GDM1 (cell line): ENCODE data around the gene ALOXE3.

Source experiments
- DNase-seq: peaks from one replicate; lab custom pipeline; 2025; lab: John Stamatoyannopoulos, UW

ALOXE3 gene

DNA sequence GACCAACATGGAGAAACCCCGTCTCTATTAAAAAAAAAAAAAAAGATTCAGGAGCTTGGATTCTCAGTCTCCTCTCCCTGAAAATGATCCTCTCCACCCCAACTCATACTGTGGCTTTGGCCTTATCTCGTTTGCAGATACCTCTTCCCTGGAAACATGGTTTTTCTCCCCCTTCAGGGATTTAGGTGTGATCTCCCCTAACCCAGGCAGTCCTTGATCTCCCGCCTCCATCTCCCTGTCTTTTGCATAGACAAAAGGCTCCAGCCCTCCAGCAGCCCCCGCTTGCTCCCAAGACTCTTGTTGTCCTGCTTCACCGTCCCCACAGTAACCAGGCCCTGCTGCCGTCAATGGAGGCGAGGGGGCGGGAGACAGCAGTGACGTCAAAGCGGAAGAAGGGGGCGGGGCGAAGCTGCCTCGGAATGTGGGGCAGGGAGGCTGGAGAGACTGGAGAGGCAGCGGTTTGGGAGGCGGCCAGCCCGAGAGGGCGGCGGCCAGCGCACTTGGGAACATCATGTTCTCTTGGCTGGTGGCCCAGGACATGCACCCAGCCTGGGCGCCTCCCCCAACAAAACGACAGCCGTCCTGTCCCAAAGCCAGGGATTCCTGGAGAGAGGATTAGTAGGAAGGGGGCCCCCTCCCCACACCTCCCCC lies 35.8 kb upstream of the ALOXE3 start:
- DNase-seq: peak; percentile 64

DNA sequence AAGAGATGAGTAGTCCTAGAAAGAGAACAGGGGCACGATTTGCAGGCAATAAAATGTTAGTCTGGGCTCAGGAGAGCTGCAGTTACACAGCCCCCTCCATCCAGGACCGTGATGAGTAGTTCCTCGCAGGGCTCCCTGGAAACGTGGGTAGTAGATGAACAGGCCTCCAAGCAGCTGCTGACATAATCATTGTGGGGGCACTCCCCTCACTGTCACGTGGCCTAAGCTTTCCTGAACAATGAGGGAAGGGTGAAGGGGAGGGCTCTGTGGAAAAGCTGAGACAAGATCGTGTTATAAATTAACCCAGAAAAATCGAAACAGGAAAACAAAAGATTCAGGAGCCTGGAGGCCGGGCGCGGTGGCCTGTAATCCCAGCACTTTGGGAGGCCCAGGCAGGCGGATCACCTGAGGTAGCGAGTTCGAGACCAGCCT lies 35.2 kb upstream of the ALOXE3 start:
- DNase-seq: no peak

DNA sequence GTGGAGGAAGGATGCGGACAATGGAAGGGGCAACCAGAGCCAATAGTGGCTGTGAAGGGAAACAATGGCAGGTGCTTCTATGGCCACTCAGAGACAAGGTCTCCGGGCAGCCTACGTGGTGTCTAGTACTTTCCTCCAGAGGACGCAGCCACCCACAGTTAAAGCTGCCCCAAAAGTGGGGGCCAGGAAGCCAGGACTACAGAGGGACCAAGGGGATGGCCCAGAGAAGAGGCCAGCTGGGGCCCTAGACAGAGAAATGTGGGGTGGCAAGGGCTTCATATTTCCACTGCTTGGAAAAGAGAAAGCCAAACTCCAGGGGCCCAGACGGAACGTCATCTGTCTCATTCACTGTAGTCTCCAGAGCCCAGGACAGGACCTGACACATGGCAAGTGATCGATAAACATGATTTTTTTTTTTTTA lies 34.7 kb upstream of the ALOXE3 start:
- DNase-seq: no peak

DNA sequence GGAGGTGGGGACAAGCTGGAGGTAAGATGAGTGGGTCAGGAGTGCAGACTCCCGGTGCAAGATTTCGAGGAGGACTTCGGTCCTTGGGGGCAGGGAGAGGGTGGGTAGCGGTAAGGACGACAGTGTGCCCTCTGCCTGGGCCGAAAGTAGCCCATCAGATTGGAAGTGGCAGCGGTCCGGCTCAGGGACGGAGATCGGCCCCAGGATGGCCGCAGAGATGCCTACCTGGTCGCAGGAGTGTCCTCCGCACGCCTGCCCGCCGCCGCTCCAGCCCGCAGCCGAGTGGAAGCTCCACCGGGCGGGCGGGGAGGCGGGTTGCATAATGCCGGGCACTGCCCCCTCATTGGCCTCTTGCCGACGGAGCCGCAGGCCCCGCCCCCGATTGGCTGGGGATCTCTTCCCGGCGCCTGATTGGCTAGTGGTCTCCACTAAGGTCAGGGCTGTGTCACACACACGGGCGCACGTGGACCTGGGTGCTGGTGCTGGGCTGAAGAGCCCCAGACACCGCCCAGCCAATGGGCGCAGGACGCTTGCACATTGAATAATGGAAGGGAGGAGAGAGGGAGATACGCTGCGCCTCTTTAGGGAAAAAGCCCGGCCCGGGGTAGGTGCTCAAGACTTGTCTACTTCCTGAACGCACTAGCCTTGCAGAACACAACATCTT lies 33.9 kb upstream of the ALOXE3 start, which contains the start of gene PER1:
TSS of gene PER1 (minus strand) at position 293 of the 664 bp plus-strand sequence. CDS start 1,698 bp downstream, outside the sequence.
- peak; percentile 87 for DNase-seq

DNA sequence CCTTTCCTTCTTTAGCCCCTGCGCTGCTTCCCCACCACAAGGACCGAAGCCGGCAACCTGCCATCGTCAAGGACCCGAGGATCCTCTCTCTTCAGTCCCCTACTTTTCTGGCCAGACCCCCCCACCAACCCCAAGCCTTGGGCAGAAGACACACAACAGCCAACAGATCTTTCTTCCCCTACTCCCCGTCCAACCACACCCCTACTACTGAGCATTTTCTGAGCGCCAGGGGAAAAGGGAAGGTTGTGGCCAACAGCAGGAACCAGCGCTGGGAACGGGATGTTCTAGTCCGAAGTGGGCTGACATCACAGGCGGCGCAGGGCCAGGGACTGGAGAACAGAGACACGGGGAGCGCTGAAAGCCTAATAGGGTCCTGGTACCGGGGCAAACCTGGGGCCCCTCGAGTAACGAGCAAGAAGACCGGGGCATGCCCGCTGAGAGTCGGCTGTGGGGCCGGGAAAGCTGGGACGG lies 33.4 kb upstream of the ALOXE3 start:
- no peak for DNase-seq

DNA sequence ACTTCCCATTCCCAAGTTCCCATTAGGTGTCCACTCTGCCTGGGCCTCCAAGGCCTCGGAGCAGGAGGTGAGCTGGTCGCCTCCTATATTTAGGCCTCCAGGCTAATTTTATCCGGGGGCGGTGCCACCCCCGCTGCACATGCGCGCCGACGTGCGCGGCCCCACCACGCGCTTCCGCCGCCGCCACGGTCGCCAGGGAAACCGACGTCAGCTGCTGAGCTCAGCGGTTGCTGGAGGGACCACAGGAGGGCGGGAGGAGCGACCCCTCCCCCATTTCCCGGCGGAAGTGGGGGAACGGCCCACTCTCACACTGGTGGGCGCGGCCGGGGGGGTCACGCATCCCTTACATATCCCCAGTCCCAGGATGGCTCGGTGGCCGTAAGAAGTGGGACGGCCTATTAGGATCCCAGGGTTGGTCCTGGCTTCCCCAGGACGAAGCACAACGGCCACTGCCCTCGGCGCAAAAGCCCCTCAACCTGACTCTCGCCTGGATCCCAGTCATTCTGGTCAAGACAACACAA lies 32.9 kb upstream of the ALOXE3 start:
- DNase-seq: peak; percentile 79

DNA sequence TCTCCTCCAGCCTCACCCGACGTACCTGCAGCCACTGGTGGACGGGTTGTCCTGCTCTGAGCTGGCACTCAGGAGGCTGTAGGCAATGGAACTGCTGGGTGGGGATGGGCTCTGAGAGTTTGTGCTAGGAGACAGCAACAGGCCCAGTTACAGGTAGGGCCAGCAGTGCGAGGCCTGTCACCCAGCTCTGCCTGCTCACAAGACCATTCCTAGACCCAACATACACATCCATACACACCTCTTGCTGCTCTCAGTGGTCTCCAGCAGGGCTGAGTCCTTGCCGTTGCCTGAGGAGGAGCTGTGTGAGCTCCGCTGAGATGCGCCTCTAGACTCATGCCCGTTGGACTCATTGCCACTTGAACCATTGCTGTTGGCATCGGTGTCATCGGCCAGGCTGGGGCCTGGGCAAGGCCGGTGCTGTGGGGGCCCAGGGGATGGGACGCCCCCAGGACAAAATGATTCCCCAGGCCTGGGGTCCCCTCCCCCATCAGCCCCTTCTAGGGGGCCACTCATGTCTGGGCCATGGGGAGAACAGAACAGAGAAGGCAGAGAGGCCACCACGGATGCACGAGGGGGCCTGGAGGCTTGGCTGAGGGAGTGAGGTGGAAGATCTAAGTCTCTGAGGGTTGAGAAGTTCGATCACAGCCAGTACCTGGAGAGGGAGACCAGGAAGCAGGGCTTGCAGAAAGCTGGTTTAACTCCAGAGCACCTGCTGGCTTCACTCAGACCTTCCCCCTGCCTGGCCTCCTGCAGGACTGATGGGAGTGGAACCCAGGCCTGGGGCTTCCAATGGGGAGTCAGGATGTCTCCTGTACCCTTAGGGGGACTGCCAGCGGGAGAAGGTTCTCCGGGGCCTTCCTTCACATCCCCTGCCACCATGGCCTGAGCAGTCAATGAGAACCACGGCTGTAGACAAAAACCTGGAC lies 32.1 kb upstream of the ALOXE3 start:
- DNase-seq: no peak

DNA sequence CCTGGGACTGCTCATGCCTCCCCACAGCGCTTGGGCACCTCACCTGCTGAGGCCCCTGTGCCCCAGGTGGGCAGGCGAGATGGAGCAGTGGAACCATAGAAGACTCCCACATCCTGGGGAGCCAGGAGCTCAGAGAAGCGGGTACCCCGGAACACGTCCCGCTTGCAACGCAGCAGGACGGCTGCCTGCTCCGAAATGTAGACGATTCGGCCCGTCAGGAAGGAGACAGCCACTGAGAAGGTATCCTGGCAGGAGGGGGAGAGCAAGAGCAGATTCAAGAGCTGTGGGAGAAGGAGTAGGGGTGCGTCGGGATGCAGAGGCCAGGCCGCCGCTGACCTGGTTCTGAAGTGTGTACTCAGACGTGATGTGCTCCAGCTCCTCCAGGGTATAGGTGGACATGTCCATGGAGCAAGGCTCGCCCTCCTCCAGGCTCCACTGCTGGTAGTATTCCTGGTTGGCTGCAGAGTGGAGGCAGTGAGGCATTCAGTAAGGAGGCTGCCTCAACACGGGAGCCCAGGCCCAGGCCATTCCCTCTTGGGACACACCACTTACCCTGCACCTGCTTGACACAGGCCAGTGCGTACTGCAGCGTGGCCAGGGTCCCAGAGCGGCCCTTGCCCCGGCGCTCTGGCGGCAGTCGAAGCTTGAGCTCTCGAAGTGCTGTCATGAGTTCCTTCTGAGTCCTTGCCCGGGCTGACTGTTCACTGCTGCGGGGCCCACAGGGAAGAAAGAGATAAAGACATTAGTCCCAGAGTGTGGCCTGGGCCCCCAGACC lies 31.3 kb upstream of the ALOXE3 start:
- no peak for DNase-seq

DNA sequence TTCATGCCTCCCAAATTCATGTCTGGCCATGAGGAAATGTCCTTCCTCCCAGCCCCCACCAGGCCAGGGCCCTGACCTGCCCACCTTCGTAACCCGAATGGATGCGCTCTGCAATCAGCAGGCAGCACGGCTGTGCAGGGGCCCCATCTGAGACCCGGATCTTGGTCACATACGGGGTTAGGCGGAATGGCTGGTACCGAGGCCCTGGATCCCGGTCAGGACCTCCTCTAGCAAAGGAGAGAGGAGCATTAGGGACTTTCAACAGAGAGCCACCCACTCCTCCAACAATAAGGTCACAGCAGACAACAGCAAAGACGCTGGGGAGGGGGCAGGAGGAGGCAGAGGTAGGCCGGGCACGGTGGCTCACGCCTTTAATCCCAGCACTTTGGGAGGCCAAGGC lies 30.2 kb upstream of the ALOXE3 start:
- no peak for DNase-seq

DNA sequence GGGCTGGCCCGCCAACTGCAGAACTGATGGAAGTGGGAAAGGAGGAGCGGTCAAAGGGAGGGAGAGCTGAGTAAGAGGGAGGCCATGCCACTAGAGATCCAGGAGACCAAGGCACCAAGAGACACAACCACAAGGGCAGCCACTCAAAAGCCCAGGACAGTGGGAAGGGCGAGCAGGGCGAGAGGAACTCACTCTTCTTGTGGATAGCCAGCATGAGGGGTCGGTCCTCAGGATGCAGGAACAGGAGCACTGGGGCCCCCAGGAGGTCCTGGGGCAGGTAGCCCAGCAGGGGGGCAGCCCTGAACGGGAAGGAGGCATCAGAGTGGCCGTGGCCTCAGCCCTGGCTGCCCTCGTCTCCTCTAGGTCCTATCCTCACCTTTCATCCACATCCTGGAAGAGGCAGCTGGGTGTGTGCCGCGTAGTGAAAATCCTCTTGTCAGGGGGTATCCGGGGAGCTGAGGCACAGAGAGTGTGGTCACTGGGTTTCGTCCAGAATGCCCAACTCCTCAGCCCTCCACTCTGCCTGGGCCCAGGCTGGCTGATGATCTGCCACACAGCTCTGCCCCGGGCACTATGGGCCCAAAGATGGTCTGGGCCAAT lies 29.6 kb upstream of the ALOXE3 start:
- DNase-seq: no peak

DNA sequence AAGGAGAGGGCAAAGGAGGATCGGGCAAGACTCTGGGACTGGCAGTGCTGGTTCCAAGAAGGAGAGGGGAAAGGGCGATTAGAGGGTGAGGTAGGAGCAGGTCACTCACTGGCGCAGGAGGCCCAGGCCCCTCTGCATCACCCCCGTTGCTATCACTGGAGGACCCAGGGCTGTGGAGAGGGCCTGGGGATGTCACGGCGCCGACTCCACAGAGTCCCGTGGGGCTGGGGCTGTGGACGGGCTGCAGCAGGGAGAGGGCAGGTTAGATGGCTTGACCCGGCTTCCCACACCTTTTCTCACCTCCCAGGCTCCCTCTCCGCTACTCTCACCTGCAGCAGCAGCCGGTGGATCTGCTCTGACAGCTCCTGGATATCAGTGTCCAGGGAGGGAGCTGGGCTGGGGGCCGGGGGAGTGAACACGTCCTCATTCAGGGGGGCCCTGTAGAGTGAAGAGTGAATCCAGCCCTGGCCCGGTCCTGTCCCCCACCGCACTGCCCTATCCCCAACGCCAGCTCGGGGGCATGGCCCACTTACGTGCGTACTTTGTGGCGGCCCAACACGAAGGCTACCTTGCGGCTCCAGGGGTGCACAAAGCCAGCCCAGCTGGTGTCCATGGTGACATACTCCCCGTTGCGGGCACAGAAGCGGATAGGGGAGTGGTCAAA lies 29.0 kb upstream of the ALOXE3 start:
- no peak for DNase-seq

DNA sequence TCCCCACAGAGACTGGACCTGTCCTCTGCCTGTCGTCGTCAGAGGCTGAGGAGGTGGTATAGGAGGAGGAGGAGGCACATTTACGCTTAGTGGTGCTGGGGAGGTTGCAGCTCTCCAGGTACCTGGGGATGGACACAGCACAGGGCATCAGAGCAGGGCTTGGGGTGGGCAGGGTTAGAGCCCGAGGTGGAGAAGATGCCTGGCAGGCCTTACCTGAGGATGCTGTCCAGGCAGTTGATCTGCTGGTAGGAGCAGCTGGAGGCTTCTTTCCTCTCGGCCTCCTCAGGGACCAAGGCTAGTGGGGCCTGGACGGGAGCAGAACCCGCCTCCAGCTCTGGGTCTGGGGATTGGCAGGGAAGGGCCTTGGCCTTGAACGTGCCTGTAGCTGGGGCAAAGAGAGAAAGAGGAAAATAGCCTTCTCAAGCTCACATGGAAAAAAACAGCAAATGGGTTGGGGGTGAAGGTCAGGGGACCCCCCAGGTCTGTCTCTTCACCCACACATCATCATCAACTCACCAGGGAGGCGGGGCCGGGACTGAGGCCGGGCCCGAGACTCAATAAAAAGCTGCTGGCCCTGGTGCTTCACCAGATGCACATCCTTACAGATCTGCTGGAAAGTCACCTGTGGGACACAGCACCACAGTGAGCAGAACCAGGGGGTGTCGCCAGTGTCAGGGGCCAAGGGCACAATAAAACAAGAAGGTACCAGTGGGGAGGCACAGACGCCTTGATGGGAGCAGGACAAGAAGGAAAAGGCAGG lies 28.2 kb upstream of the ALOXE3 start:
- DNase-seq: no peak

DNA sequence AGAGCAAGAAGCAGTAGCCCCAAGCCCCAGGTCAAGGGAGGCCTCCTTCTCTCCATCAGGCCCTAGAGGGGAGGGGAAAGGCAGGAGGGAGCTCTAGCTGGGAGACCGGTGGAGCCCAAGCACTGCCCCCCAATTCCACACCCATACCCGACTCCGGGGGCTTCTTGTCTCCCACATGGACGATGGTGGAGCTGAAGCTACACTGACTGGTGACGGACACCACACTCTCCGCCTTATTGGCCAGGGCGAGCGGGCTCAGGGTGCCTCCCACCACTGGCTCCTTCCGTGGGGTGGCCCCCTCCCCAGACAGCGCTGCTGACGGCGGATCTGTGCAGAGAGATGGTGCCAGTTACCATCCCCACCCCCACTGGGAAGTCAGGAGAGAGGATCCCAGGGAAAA lies 27.5 kb upstream of the ALOXE3 start:
- DNase-seq: no peak

DNA sequence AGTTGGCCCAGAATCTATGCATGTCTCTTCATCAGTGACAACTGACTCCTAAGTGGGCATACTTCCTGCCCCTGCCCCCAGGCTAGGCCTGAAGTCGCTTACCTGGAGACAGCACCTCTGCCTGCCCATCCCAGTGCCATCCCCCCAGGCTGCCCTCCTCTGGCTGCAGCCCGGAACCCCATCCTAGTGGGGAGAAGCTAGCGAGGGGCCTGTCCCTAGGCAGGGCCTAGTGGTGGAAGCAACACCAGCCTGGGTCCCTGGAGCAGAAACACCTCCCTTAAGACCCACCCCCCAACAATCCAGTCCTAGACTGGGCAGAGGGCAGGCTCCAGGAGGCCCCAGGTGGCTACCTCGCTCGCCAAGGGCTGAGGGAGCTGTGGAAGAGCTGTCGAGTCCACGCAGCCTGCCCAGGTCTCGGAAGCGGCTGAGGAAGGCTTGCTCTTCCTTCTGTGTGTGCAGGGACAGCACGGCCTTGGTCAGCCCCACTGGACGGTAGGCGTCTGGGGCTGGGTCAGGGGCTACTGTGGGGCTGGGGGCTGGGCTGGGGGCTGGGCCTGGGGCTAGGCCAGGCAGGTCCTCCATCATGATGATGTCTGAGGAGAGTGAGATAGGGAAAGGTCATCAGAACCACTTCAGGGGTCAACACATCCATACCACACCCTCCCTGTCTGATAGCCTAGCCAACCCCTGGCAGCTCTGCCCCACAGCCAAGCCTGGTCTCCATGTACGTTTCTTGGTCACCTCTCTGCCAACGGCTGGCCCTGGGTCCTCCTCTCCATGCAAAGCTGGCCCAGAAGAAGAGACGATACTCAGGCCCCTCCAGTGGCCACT lies 26.3 kb upstream of the ALOXE3 start:
- DNase-seq: no peak

DNA sequence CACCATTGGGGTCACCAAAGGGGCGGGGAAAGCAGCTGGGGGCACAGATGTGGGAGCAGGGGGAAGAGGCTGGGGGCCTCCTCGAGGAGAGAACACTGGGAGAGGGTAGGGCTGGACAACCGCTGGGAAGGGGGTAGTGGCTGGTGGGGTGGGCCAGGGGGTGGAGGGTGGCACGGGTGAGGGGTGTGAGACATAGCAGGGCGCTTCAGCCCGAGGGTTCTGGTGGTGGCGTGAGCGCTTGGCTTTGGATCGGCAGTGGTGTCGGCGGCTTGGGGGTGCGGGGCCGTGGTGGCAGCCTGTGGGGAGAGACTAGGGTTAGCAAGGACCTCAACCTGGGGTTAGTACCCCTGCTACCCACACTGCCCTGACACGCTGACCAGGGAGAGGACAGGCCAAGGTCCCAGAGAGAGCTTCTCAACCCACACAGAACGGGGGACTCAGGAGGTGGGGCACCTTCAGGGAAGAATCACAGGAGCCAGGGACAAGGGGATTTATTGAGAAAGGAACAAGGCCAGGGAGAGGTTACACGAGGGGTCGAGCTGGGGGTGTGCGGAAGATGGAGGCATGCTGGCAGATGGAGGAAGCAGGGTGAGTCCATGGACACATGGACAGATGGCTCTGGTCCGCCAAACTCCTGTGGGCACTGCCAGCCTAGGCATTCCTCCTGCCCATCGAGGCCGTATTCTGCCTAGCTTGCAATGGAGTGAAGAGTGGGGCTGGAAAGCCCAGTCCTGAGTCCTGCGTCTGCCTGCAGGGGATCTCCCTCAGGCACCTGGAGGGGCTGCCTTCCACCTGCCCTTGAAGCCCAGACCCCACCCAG lies 25.5 kb upstream of the ALOXE3 start:
- DNase-seq: no peak

DNA sequence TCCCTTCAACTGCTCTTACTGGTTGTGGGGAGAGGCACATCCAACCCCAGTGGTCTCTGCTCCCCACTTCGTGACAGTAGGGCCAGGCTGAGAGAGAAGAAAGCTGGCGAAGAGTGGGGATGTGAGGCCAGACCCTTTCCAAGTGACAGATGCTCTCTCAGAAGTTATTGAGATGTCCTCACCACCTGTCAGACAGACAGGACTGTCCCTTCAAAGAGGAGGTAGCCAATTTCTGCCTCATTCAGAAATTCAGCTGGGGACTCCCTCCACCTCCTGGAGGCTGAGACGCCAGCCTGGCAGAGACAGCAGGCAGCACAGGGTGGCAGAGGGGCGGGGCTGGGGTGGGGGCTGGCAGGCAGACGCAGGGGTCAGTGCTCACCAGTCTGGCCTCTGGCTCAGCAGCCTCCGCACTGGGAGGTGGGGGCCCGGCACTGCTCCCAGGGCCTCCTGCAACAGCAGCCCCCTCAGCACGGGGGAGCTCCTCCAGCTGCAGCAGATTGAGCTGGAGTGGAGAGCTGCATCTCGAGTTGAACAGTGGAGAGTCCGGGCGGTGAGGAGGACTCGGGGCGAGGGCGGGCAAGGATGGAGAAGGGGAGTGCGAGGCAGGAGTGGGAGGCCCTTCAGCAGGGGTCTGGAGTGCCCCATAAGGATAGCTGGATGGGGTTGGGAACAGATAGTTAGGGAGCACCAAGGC lies 24.7 kb upstream of the ALOXE3 start:
- no peak for DNase-seq

DNA sequence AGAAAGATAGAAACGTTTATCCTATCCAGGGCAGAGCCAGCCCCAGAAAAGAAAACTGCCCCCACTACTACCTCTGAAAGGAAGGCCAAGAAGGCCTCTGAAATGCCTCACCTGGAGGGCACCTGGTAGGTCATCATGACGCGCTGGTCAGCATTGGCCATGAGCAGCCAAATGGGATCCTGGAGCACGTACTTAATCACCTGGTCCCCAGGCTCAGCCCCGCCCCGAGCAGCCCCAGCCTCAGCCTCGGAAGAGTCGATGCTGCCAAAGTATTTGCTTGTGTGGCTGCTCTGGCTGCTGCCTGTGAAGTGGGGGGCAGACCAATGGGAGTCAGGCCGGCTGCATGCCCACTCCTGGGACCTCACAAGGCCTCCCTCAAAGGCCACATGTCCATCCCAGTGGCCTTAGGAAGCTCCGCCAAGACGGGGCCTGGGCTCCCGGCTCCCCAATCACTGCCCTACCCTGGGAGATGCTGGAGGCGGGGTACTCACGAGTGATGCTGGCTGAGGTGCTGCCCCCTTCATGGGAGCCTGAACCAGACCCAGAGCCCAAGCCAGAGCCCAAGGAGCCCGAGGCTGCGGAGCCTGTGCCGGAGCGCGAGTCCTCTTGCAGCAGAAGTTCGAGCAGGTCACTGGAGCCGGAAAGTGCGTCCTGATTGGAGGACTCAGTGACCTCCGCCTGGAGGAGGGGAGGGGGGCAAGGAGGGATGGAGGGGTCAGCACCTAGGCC lies 24.0 kb upstream of the ALOXE3 start:
- no peak for DNase-seq
